OCI-LY3 (cell line): ENCODE results near the gene SNCB.

Experiments used
- CTCF ChIP-seq: fragments of 200-600, 300-600 bp; sonication (generic); IDR thresholded peaks from 2 replicates; pipeline ENCODE4 v1.5.1; 2014; ENCODE audit warnings: antibody characterized with exemption, low read length, low read depth
- EZH2phosphoT487 ChIP-seq: fragments of 200-600 bp; shearing (Covaris generic); IDR thresholded peaks from 2 replicates; pipeline ENCODE4 v1.6.1; 2018; ENCODE audit warnings: antibody characterized with exemption, mixed run types, low read depth

DNA sequence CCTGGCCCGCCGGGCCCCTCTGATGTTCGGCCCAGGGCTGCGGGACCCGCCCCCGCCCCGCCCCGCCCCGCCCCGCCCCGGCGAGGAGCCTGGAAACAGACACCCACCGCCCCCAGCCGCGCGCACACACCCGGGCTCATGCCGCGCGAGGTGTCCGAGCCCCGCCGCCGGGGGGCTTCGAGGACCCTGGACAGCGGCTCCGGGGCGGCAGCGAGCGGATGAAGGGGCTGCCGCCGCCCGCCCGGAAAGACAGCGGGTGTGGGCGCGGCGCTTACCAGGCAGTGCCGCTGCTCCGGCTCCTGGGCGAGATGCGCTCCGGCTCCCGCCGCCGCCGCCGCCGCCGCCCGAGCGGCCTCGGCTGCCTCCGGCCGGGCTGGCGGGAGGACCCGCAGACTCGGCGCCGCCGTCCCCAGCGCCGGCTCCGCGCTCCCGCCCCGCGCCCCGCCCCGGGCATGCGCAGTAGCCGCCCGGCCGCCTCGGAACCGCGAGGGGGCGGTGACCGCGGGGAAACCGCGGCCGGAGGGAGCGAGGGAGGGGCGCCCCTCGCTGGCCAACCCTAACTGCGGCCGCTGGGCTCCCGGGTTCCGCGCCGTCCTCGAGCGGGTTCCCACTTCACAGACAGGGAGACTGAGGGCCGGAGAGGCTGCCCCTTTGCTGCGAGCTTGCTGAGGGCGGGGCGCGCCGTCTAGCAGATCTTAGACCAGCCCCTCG, 20.5 kb downstream of the SNCB start, which contains the start of gene GPRIN1:
- TF ChIP-seq CTCF (peak; percentile 39), EZH2phosphoT487 (no peak)
